ENCODE data around the gene CACNG1.
A peak's percentile ranks its signal among the peaks of the same experiment; 100 is the strongest.
"Not testable (repeated sequence)": the region's sequence is repeated elsewhere in the genome, so short reads cannot be mapped to it uniquely, and the experiment has no call there.

CACNG1 gene

DNA sequence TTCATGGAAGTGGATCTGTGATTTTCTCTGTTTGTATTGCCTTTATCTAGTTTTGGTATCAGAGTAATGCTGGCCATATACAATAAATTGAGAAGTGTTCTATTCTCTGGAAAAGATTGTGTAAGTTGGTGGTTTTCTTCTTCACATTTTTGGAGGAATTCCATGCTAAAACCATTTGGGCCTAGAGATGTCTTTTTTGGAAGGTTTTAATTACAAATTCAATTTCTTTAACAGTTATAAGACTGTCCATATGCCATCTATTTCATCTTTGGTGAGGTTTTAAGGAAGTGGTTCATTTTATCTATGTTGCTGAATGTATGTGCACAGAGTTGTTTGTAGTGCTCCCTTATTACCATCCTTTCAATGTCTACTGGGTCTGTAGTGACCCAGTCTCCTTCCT lies 46.0 kb downstream of the CACNG1 start:
- DNase-seq: no peak
- Mint-ChIP-seq H3K4me1 (no peaks in the 10 kb centered on the region), H3K4me3 (no peak overlapping the region), H3K27ac (no peak overlapping the region), H3K36me3 (ENCODE audit: low read depth) (peaks cover 69% of the 10 kb centered on the region), H3K9me3 (peaks cover 17% of the 10 kb centered on the region), H3K27me3 (ENCODE audit: low read depth, poor library complexity) (no peaks in the 10 kb centered on the region)
- no peak for TF ChIP-seq CTCF (IDR thresholded peaks at IDR 0.05)

- Mint-ChIP-seq H3K4me1 (no peaks in the 10 kb centered on the region), H3K27ac (peak overlapping the region; percentile 19), H3K36me3 (ENCODE audit: low read depth) (peaks cover 68% of the 10 kb centered on the region), H3K27me3 (ENCODE audit: low read depth, poor library complexity) (no peaks in the 10 kb centered on the region), H3K9me3 (peaks cover 17% of the 10 kb centered on the region), H3K4me3 (no peak overlapping the region)
- no peak for TF ChIP-seq CTCF (IDR thresholded peaks at IDR 0.05)
- no peak for DNase-seq
Measured at GRCh38 chr17:67092291-67092690, 47.9 kb downstream of the CACNG1 start.

GRCh38 chr17:67092710-67093109 lies 48.4 kb downstream of the CACNG1 start:
- not testable (repeated sequence) for H3K4me3 Mint-ChIP-seq; DNase-seq; H3K27me3 Mint-ChIP-seq (ENCODE audit: low read depth, poor library complexity); H3K27ac Mint-ChIP-seq; H3K4me1 Mint-ChIP-seq
- Mint-ChIP-seq H3K36me3 (ENCODE audit: low read depth) (peaks cover 68% of the 10 kb centered on the region), H3K9me3 (peaks cover 17% of the 10 kb centered on the region)

DNA sequence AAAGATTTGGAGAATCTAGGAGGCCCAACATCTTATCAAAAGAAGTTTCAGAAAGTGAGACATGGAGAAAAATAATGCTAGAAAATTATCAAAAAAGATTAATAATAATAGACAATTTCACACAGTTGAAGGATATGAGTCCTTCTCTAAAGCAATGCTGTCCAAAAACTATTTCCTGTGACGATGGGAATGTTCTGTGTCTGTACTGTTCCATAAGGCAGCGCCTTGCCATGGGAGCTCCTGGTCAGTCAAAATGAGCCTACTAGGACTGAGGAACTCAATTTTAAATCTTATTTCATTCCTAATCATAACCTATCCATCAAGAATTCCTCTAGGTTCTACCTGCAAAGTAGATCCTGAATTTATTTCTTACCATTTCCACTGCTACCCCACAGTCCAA lies 49.0 kb downstream of the CACNG1 start:
- no peak for TF ChIP-seq CTCF (IDR thresholded peaks at IDR 0.05)
- H3K4me1 Mint-ChIP-seq: no peaks in the 10 kb centered on the region
- H3K27me3 Mint-ChIP-seq (ENCODE audit: low read depth, poor library complexity): no peaks in the 10 kb centered on the region
- no peak overlapping the region for H3K4me3 Mint-ChIP-seq
- no peak for DNase-seq
- peaks cover 68% of the 10 kb centered on the region for H3K36me3 Mint-ChIP-seq (ENCODE audit: low read depth)
- no peak overlapping the region for H3K27ac Mint-ChIP-seq
- H3K9me3 Mint-ChIP-seq: peaks cover 17% of the 10 kb centered on the region

GRCh38 chr17:67095291-67095690 lies 50.9 kb downstream of the CACNG1 start:
- H3K27me3 Mint-ChIP-seq (ENCODE audit: low read depth, poor library complexity); H3K9me3 Mint-ChIP-seq; H3K4me1 Mint-ChIP-seq; DNase-seq; H3K4me3 Mint-ChIP-seq; H3K27ac Mint-ChIP-seq: not testable (repeated sequence)
- H3K36me3 Mint-ChIP-seq (ENCODE audit: low read depth): peaks cover 66% of the 10 kb centered on the region

DNA sequence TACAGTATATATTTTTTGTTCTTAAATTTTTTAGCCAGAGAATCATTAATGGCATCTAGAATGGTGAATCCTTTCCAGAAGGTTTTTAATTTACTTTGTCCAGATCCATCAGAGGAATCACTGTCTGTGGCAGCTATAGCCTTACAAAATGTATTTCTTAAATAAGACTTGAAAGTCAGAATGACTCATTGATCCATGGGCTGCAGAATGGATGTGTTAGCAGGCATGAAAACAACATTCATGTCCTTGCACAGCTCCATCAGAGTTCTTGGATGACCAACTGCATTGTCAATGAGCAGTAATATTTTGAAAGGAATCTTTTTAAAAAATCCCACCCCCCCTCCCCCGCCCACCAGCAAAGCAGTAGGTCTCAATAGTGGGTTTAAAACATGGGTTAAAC lies 51.4 kb downstream of the CACNG1 start:
- TF ChIP-seq CTCF (IDR thresholded peaks at IDR 0.05): no peak
- no peak overlapping the region for H3K27ac Mint-ChIP-seq
- no peak overlapping the region for H3K4me3 Mint-ChIP-seq
- H3K9me3 Mint-ChIP-seq: peaks cover 2% of the 10 kb centered on the region
- no peaks in the 10 kb centered on the region for H3K27me3 Mint-ChIP-seq (ENCODE audit: low read depth, poor library complexity)
- H3K4me1 Mint-ChIP-seq: no peaks in the 10 kb centered on the region
- peaks cover 66% of the 10 kb centered on the region for H3K36me3 Mint-ChIP-seq (ENCODE audit: low read depth)
- no peak for DNase-seq

GRCh38 chr17:67096609-67097008 lies 52.3 kb downstream of the CACNG1 start:
- DNase-seq: no peak
- no peak for TF ChIP-seq CTCF (IDR thresholded peaks at IDR 0.05)
- Mint-ChIP-seq H3K4me3 (no peak overlapping the region), H3K27me3 (ENCODE audit: low read depth, poor library complexity) (no peaks in the 10 kb centered on the region), H3K4me1 (no peaks in the 10 kb centered on the region), H3K36me3 (ENCODE audit: low read depth) (peaks cover 70% of the 10 kb centered on the region), H3K9me3 (no peaks in the 10 kb centered on the region), H3K27ac (no peak overlapping the region)
